HK-2 (cell line): ENCODE results near the gene PTCD1.
"Not testable (repeated sequence)": the region's sequence is repeated elsewhere in the genome, so short reads cannot be mapped to it uniquely, and the experiment has no call there.

Experiments used
- DNase-seq: peaks from one replicate; pipeline ENCODE4 v3.0.0-alpha.2; 2018; ENCODE audit not compliant: unreplicated experiment

PTCD1 gene

DNA sequence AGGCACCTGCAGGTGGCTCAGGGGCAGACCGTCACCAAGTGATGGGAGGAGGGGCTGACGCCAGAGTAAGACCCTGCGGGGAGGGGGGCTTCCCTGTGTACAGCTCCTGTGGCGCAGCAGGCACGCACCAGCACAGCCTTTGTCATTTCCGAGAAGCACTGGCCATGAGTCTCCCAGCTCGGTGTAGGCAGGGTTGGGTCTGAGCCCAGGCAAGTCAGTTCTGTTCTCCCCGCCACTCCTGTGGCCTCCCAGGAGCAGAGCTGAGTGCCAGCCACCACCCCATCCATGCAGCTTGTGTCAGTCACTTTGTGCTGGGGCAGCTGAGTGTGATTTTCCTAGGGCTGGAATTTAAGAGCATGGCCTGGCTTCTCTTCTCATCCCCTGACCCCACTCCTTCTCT is 13.3 kb upstream of the PTCD1 start:
- no peak for DNase-seq

DNA sequence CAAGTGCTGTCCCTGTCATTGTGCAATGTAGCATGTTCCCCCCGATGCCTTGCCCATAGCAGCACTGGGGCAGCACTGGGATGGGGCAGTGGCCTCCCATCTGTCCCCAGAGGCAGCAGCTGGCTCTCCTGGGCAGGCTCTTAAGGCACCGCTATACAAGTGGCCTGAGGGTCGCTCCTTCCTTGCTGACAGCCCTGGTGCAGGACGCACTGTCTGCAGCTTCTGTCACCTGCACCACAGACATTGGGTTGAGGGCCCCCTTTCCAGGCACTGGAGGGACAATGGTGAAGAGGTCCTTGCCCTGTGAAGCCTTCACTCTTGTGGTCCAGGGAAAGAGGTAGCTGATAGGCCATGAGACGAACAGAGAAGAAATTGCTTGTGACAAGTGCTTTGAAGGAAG is 10.7 kb upstream of the PTCD1 start:
- no peak for DNase-seq

DNA sequence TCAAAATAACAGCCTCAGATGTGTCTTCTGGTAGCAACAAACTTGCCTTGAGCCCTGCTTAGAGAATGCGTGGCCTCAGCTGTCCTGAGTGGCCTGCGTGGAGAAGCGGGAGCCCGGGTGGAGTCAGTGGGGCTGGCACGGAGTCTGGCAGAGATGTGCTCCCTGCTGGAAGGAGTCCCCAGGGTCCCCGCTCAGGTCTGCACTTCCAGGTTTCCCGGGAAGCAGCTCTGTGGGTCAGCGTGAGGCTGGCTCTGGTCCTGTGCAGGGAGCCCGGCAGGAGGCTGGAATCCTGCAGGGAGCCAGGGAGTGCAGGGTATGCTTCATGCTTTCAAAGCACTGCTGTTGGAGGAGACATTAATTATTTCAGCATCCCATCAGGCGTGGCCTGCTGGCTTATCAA is 10.3 kb upstream of the PTCD1 start:
- no peak for DNase-seq

DNA sequence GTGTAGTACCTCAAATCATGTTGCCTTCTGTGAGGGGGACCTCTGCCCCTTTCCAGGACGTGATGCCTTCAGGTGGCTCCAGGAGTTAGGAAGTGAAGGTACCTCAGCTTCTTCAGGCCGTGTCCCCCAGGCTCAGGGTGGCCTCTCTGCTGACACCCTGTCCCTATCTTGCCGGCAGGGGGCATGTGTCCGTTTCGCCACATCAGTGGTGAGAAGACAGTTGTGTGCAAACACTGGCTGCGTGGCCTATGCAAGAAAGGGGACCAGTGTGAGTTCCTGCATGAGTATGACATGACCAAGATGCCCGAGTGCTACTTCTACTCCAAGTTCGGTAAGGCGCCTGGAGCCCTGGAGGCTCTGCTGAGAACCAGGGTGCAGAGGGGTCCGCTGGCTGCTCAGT is 9.3 kb upstream of the PTCD1 start:
- no peak for DNase-seq

DNA sequence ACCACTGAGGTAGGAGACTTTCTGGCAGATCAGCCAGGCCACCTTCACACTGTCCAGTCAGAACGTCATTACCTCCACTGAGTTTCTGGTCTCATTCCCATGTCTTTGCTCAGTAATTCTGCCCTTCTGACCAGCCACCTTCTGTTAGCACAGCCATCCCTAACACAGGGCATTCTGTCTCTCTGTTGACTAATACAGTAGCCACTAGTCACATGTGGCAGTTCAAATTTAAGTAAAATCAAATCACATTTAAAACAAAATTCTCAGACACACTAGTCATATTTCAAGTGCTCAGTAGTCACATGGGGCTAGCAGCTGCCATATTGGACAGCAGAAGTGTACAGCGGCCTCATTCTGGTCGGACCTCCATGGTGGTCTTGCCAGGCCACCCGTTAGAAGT is 7.5 kb upstream of the PTCD1 start:
- no peak for DNase-seq

DNA sequence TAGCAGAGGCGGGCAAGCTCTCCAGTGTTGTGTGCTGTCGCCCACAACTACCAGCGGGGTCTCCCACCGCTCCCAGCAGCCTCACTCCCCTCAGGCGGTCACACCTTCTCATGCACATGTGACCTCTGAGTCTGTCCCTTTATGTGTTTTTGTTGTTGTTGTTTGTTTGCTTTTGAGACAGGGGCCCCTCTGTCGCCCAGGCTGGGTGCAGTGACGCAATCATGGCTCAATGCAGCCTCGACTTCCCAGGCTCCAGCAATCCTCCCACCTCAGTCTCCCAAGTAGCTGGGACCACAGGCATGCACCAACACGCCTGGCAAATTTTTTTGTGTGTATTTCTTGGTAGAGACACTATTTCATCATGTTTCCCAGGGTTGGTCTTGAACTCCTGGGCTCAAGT is 1.6 kb upstream of the PTCD1 start:
- no peak for DNase-seq

DNA sequence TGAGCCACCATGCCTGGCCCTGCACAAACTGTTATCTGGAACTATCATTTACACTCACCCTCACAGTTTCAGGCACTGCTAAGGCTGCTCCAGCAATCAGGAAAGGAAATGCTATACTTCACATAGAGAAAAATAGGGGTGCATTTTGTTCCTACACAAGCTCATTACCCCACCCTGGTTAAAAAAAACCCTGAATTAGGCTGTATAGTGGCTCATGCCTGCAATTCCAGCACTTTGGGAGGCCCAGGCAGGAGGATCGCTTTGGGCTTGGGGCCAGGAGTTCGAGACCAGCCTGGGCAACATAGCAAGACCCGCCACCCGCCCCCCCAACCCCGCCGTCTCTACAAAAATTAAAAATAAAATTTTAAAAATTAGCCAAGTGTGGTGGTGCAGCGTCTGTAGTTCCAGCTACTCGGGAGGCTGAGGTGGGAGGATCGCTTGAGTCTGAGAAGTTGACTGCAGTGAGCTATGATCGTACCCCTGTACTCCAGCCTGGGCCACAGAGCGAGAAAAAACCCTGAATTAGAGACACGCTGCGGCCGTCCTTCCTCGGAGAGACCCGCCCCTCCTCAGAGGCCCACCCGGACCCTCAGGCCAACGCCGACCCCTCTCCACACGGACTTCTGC is 539 bp downstream of the PTCD1 start:
- no peak for DNase-seq

DNA sequence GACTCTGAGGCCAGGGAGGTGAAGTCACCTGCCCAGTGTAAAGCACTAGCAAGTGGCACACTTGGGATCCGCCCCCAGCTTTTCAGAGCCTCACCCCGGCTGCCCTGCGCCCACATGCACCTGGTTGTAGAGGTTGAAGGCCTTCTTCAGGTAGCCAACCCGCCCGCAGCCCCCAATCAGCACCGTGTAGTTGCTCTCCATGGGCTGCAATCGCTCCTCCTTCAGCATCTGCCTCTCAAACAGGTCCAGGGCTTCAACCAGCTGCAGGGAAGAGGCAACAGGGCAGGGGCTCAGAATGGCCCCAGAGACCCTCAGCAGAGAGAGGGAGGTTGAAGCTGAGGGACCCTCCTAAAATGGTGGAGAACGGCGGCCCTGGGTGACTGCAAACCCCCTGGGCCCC is 5.4 kb downstream of the PTCD1 start:
- no peak for DNase-seq

DNA sequence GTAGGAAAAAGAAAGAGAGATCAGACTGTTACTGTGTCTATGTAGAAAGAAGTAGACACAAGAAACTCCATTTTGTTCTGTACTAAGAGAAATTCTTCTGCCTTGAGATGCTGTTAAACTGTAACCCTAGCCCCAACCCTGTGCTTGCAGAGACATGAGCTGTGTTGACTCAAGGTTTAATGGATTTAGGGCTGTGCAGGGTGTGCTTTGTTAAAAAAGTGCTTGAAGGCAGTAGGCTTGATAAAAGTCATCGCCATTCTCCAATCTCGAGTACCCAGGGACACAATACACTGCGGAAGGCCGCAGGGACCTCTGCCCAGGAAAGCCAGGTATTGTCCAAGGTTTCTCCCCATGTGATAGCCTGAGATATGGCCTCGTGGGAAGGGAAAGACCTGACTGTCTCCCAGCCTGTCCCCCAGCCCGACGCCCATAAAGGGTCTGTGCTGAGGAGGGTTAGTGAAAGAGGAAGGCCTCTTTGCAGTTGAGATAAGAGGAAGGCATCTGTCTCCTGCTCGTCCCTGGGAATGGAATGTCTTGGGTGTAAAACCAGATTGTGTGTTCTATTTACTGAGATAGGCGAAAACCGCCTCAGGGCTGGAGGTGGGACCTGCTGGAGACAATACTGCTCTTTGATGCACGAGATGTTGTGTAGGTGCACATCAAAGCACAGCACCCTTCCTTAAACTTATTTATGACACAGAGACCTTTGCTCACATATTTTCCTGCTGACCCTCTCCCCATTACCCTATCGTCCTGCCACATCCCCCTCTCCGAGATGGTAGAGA is 6.7 kb downstream of the PTCD1 start:
- not testable (repeated sequence) for DNase-seq

DNA sequence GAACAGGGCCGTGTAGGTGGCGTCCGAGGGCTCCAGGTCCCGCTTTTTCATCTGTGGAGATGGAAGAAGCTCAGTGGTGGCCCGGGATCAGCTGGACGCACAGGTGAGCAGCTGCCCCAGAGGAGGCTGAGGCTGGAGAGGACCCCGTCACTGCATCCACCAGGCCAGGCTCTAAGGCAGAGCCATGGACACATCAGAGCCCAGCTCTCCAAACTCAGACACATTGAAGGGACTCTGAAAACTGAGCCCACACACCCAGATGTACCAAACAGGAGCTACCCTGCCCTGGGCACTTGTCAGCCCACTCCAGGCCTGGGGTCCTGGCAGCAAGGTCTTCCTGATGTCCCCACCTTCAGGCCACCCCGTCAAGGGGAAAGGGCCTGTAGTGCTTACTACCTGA is 8.8 kb downstream of the PTCD1 start:
- no peak for DNase-seq

DNA sequence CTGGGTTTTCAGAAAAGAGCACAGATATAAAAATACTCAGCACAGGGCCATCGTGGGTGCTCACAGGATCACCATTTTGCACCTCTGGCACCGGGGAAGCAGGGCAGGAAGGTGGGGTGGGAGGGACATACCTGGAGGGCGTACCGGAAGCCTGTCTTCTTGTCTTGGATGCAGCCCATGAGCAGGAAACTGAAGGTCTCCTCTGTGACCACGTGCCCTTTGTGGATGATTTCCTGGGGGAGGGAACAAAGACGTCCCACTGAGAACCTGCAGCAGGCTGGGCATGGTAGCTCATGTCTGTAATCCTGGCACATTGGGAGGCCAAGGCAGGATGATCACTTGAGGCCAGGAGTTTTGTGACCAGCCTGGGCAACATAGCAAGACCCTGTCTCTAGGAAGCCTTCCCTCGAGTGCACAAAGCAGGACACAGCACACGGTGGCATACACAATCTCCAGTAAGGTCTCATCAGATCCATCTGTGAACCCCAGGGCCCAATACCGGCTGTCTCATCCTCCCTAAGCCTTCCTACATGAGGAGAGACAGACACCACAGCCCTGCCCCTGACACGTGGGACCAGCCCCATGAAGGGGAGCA is 9.5 kb downstream of the PTCD1 start:
- DNase-seq = no peak

DNA sequence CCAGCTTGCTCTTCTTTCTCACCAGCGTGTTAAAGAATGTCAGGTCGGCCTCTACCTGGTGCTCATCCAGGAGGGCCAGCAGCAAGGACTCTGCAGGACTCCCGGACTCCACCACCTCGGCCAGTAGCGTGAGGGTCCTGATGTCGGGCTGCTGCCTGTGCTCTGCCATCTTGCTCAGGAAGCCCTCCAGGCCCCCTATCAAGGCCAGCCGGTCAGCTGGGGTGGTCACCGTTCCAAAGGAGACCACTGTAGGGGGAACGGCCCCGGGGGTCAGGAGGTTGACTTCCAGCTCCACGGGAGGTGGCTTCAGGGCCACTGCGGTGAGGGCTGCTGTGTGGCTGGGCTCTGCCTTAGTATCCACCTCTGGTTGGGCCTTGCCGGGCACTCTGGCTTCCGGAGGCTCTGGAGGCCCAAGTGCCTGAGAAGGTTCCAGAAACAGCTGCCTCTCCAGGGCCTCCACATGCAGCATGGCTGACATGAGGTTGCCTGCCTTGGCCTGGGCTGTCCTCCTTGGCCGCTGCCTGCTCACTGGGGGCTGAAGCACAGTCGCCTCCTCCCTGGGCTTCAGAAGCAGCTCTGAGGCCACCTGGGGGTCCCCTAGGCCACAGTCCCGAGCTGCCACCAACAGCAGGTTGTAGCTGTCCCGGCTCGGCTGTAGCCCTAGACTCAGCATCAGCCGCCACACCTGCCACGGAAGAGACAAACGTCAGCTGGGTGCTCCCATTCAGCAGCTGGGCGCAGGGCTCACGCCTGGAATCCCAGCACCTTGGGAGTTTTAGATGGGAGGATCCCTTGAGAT is 13.5 kb downstream of the PTCD1 start:
- DNase-seq = no peak

DNA sequence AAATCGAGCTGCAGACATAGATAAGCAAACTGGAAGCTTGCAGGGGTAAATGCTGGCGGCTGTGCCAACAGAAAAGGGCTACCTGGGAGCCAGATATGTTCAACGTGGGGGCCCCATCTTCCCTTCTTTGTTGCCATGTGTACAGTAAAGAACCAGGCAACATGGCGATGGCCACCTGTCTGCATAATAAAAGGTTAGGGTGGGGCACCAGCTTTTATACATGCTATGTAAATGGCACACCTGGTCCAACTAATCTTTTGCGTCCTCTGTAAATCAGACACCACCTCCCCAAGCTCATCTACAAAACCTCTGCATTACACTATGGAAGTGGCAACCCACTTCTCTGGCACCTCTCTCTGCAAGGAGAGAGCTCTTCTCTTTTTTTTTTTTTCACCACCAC is 16.0 kb downstream of the PTCD1 start:
- no peak for DNase-seq

DNA sequence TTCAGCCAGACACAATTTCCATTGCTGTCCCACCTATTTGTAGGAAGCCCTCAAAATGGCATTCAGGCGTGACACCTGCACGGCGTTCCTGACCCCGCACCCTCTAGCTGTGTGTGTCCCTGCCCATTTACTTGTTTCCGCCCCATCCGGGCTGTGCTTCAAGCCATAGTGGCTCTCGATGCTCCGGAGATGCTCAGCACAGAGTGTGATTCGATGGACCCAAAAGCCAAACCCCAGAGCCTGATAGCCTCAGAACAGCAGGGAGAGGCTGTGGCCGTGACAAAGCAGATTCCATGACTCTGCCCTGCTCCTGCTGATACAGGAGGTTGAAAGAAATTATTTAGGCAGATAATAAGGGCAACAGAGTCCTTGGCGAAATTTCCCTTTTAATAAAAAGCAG is 16.4 kb downstream of the PTCD1 start:
- no peak for DNase-seq

DNA sequence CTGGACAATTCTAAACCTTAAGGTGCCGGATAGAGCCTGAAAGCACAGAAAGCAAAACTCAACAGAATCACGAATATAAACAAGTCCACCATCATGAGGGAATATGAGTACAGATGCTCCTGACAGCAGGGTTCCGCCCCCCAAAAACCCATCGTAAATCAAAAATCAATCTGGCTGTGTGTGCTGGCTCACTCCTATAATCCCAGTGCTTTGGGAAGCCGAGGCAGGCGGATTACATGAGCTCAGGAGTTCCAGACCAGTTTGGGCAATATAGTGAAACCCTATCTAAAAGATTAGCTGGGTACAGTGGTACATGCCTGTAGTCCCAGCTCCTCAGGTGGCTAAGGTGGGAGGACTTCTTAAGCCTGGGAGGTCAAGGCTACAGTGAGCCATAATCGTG is 17.6 kb downstream of the PTCD1 start:
- DNase-seq = no peak

DNA sequence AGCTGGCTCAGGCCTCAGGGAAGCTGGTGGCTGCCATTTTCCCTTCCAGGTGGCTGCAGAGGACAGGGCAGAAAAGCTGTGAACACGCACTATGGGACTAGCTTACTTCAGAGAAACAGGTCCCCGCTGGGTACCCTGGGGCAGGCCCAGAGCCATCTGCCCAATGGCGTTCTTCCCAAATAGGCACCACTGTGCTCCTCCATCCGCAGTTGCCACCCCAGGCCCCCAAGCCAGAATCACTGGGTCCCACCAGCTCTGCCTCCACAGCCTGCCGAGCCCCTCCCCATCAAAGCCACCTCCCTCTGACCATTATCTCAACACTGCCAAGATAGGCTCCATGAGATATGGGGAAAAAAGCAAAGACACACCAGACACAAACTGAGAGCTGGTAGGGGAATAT is 18.4 kb downstream of the PTCD1 start:
- DNase-seq = no peak

DNA sequence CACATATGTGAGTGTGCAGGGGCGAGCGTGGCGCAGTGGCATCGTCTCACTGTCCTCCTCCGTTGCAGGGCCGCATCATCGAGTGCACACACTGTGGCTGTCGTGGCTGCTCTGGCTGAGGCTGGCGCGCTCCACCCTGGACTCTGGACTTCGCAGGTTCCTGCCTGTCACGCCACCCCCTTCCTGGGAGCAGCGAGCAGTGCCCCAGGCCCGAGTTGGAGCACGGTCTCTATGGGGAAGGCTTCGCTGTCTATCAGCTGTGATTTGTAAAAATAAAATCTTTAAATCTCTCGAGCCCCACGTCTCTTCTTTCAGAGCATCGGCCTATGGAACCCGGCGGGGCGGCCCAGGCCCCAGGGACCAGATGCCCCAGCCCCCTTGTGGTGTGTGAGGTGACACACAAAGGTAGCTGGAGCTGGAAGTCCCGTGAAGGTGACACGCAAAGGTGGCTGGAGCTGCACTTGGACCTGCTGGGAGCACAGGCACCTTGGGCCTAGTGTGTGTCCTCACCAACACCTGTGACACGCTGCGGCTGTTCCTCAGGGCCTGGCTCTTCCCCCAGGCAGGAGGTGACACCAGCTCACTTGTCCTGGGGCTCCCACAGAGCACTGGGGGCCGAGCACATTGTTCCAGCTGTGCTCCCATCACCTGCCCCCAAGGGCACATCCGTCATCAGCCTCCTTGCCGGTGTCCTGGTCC is 19.1 kb downstream of the PTCD1 start:
- no peak for DNase-seq

DNA sequence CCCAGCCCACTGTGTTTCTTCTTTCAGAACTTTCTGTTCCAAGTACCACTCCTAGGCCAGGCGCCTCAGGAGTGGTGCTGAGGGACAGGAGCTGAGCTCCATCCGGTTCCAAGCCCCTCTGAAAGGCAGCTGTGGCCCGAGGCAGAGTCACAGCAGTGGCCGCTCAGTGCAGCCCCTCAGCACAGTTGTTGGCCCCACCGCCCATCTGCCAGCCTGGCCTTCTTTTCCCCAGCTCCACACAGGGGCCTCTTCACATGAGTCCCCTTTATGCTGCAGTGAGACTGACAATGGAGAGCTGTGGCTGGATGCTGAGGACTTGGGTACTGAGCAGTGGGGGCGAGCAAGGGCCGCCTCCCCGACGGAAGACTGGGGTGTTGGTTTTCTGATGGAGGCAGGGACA is 20.3 kb downstream of the PTCD1 start:
- DNase-seq = no peak

DNA sequence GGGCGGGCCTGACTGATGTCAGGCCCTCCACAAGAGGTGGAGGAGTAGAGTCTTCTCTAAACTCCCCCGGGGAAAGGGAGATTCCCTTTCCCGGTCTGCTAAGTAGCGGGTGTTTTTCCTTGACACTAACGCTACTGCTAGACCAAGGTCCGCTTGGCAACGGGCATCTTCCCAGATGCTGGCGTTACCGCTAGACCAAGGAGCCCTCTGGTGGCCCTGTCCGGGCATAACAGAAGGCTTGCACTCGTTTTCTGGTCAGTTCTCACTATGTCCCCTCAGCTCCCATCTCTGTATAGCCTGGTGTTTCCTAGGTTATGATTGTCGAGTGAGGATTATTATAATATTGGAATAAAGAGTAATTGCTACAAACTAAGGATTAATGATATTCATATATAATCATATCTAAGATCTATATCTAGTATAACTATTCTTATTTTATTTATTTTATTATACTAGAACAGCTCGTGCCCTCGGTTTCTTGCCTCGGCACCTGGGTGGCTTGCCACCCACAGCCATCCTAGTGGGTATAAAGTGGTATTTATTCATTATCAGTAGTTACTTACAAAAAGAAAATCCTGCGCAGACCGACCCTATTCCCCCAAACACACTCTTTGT is 23.0 kb downstream of the PTCD1 start:
- DNase-seq = not testable (repeated sequence)

DNA sequence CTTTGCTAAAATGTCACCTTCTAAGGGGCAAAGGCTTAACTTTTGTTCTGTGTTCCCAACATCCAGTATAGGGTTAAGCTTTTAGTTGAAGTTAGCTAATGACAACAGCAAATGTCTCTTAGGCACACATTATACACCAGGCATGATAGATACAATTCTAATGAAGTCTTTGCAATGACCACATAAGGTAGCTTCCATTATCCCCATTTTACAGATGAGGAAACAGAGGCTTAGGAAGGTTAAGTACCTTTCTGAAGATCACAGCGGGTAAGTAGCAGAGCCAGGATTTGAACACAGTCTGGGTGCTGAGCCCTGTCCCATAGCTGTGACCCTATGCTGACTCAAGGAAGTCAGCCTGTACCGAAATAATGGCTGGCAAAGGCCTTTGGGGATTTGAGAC is 28.0 kb downstream of the PTCD1 start:
- no peak for DNase-seq

DNA sequence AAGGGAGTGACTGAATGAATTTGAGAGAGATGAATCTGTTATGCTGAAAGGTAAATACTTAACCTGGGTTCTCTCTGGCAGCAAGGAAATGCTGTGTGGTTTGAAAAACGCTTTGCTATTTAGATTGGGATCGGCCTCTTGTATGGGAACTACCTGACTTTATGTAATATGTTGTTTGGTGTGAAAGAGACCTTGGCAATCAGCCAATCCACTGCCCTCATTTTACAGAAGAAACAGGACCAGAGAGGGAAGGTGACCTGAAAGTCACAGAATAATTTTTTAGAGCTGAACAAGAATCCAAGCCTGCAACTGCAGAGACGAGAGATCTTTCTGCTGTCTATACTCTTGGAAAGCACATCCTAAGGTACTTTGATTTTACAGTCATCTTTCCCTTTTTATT is 28.8 kb downstream of the PTCD1 start:
- DNase-seq = no peak

DNA sequence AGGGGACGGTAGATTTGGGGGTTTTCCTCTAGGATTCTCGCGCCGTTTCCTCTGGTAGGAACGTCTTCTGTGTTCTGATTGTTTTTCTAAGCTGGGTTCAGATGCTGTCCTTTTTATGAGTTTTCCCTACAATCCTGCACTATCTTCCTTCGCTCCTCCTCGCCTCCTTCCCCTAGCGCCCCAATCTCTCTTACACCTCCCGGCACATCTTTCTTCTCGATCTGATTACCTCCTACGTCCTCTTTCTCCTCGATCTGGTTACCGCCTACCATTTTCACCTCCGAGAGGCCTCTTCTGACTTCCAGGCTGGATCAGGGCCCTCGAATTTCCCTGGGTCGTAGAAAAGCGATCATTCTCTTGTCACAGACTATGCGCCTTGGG is 29.4 kb downstream of the PTCD1 start:
- no peak for DNase-seq
